Muscle of arm (tissue), 14 donors: ENCODE data around the gene FBXO8. TPM values are rescaled to one million over a fixed set of nuclear protein-coding genes. Genes with fewer than 3 reads are reported as not detected.
"Not testable (repeated sequence)": the region's sequence is repeated elsewhere in the genome, so short reads cannot be mapped to it uniquely, and the experiment has no call there.

Experiments used
- DNase-seq: peaks from one replicate; pipeline ENCODE4 v3.0.0-alpha.2; 2013
- long read RNA-seq, 11 donors: transcript quantifications; one replicate each; lab custom pipeline, GENCODE V29; 2026
- polyA plus RNA-seq, 12 donors: library from polyadenylated mRNA; unstranded; fragments of 120-200 nt; gene quantifications; one replicate each; pipeline ENCODE4 v1.2.1, GENCODE V29; 2013; ENCODE audit not compliant: insufficient read length in 12 of 12

Gene FBXO8, protein sequence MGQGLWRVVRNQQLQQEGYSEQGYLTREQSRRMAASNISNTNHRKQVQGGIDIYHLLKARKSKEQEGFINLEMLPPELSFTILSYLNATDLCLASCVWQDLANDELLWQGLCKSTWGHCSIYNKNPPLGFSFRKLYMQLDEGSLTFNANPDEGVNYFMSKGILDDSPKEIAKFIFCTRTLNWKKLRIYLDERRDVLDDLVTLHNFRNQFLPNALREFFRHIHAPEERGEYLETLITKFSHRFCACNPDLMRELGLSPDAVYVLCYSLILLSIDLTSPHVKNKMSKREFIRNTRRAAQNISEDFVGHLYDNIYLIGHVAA
- 10 to 100 TPM in 11 of 12 donors, not detected in 1; 13.6 to 27.6 (median 16.6) TPM for polyA plus RNA-seq
- long read RNA-seq, donor 1, partial matches to known transcripts = 0 of 3 reads
- long read RNA-seq, donor 1, other reads (novel, unspliced or antisense) = 0 of 3 reads
- long read RNA-seq, donor 2, partial matches to known transcripts = 11 of 12 reads
- long read RNA-seq, donor 2, other reads (novel, unspliced or antisense) = 0 of 12 reads
- long read RNA-seq, donor 3 = 0 reads
- long read RNA-seq, donor 4, partial matches to known transcripts = 0 of 1 reads
- long read RNA-seq, donor 4, other reads (novel, unspliced or antisense) = 0 of 1 reads
- long read RNA-seq, donor 5, partial matches to known transcripts = 0 of 5 reads
- long read RNA-seq, donor 5, other reads (novel, unspliced or antisense) = 0 of 5 reads
- long read RNA-seq, donor 6, partial matches to known transcripts = 0 of 2 reads
- long read RNA-seq, donor 6, other reads (novel, unspliced or antisense) = 0 of 2 reads
- long read RNA-seq, donor 7, partial matches to known transcripts = 16 of 18 reads
- long read RNA-seq, donor 7, other reads (novel, unspliced or antisense) = 0 of 18 reads
- long read RNA-seq, donor 8, partial matches to known transcripts = 0 of 2 reads
- long read RNA-seq, donor 8, other reads (novel, unspliced or antisense) = 0 of 2 reads
- long read RNA-seq, donor 9, partial matches to known transcripts = 0 of 4 reads
- long read RNA-seq, donor 9, other reads (novel, unspliced or antisense) = 0 of 4 reads
- long read RNA-seq, donor 10, partial matches to known transcripts = 0 of 3 reads
- long read RNA-seq, donor 10, other reads (novel, unspliced or antisense) = 0 of 3 reads
- long read RNA-seq, donor 11, partial matches to known transcripts = 0 of 3 reads
- long read RNA-seq, donor 11, other reads (novel, unspliced or antisense) = 0 of 3 reads

- peak; percentile 91 for DNase-seq
Observed at GRCh38 chr4:174283507-174284471, at the start of gene FBXO8, which contains the start of gene CEP44. TSS of gene FBXO8 (minus strand) at chr4:174283667. CDS start at chr4:174263092, 20,575 bp downstream. TSS of gene CEP44 (plus strand) at chr4:174283911. CDS start at chr4:174299122, 15,211 bp downstream.

DNA sequence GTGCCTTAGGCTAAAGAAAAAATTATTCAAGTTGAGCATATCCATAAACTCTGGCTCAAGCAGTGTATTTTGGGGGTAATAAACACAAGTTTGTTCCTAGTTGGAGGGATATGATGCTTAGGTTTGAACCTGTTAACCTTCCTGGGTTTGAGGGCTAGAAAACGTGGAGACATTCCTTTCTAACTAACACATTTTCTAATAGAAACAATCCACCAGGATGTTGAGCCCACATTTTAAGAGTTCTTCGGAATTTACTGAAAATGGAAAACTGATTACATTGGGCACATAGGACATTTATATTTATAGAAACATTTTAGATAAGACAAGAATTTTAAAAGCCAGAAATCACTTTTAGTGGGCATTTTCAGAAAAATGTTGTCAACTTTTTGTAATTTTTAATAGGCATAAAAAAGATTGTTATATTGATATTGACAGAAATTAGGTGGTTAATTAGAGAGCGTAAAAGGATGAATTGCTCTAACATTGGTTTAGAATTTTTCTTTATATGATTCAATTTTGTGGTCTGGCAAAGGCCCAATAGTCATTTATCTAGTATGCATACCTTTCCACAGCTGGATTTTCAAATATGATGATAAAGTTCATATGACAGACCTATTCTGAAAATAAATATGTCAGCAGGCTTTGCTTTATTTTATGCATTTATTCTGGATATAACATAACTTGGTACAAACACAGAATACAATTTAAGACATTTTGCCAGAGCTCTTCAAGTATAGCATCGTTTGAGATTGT, 49.5 kb upstream of the FBXO8 start:
- no peak for DNase-seq

DNA sequence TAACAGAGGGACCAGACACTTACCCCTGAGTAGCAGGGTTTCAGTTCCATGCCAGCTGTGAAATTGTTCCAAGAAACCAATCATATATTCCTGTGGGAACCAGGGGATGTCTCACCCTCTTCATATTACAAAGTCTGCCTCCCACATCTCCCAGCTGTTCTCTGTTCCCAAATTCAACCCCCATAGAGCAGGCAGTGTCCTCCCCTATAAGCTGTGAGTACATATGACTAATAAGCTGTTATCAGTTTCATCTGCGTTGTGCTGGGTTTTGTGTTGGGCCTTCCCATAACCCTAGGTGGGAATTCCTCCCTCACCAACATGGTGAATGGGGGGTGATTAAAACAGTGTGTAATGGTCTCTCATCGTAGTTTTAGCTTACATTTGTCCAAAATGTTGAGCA, 41.3 kb upstream of the FBXO8 start:
- no peak for DNase-seq

GRCh38 chr4:174324236-174324635, 40.8 kb upstream of the FBXO8 start:
- DNase-seq = no peak

- no peak for DNase-seq
Observed at GRCh38 chr4:174320494-174321199, 37.2 kb upstream of the FBXO8 start.

- DNase-seq = peak; percentile 14
Observed at GRCh38 chr4:174318829-174319764, 35.6 kb upstream of the FBXO8 start.

- DNase-seq = no peak
Observed at GRCh38 chr4:174317531-174317930, 34.1 kb upstream of the FBXO8 start.

- DNase-seq = no peak
Observed at GRCh38 chr4:174316954-174317353, 33.5 kb upstream of the FBXO8 start.

DNA sequence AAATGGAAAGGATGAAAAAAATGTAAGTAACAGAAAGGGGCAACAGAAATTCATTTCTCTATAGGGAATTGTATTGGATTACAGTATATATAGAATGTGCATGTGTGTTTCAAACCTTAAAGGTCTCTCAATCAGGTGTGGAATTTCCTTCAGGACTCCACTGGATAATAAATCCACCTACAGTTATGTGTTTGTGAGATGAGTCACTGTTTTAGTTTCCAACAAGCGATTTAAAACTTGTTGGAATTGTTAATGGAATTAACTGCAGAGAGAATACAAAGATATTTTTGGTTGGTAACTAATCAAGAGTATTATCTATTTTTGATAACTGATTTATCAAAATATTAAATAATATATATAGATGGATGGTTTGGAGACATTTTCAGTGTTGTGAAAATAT, 33.1 kb upstream of the FBXO8 start:
- no peak for DNase-seq

DNA sequence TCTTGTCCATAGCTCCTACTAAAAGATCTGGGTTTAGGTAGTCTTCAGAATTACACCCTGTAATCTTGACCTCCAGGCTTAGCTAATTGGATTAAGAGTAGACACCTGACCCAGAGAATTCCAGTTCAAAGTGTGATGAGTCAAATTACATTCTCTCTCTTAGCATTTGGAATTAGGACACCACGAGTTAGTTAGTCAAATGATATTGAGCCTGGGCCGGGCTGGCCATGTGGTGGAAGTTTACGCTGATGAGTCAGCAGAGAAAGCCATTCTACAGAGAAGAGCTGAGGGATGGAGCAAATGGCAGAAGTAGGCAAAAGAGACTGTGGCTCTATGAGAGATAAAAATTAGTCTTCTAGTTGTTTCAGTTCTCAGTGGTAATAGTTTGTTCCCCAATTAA, 31.3 kb upstream of the FBXO8 start:
- DNase-seq = no peak

- DNase-seq = no peak
Observed at GRCh38 chr4:174314274-174314673, 30.8 kb upstream of the FBXO8 start.

GRCh38 chr4:174312993-174313392, 29.5 kb upstream of the FBXO8 start:
- no peak for DNase-seq

GRCh38 chr4:174307694-174308093, 24.2 kb upstream of the FBXO8 start:
- no peak for DNase-seq

DNA sequence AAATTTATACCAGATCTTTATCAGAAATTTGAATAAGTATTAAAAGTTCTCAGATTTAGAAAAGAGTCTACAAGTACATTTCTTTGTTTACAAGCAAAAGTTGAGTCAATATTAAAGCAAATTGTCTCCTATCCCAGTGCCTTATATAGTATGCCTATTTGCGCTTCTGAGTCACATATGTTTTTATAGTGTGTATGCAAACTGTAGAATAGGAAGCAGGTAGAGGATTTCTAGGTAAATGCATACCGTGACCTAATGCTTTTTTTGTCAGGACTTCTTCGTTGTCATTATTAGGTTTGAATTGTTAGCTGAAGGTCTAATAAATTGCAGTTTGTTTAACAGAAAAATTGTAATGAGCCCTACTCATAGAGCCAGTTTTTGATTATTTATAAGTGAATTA, 22.5 kb upstream of the FBXO8 start:
- DNase-seq = no peak

DNA sequence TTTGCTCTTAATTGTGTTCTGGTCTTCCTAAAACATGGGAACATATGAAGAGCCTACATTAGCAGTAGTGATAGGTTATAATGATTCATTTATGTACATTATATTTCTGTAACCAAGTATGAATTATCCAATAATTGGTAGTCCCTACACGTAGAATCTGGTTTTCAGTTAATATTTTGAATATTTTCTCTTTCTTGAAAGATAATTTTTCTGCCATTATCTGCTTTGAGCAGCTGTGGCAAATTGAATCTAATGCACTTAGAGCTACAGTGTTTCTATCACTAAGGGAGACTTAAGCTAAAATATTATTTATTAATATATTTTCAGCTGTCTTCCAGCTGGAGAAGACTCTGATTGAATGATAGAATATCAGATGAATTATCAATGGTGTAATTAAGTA, 21.2 kb upstream of the FBXO8 start:
- DNase-seq = no peak

- DNase-seq = no peak
Observed at GRCh38 chr4:174303687-174304086, 20.2 kb upstream of the FBXO8 start.

DNA sequence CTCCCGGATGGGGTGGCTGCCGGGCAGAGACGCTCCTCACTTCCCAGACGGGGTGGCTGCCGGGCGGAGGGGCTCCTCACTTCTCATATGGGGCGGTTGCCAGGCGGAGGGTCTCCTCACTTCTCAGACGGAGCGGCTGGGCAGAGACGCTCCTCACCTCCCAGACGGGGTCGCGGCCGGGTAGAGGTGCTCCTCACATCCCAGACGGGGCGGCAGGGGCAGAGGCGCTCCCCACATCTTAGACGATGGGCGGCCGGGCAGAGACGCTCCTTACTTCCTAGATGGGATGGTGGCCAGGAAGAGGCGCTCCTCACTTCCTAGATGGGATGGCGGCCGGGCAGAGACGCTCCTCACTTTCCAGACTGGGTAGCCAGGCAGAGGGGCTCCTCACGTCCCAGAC, 11.7 kb upstream of the FBXO8 start:
- DNase-seq = not testable (repeated sequence)

GRCh38 chr4:174294641-174295040, 11.2 kb upstream of the FBXO8 start:
- not testable (repeated sequence) for DNase-seq
